HG03196 (cell line): ENCODE results near the gene JMJD1C.
"Not testable (repeated sequence)": the region's sequence is repeated elsewhere in the genome, so short reads cannot be mapped to it uniquely, and the experiment has no call there.

Source experiments
- ATAC-seq: cut with Tn5 transposase; IDR thresholded peaks from one replicate; pipeline ENCODE4 v1.9.1; 2021; ENCODE audit not compliant: unreplicated experiment

JMJD1C gene

GRCh38 chr10:63173468-63174232, 292.1 kb downstream of the JMJD1C start:
- peak; percentile 98 for ATAC-seq

- ATAC-seq: no peak
Observed at GRCh38 chr10:63171926-63172325, 293.9 kb downstream of the JMJD1C start.

- no peak for ATAC-seq
Observed at GRCh38 chr10:63171255-63171855, 294.4 kb downstream of the JMJD1C start.

GRCh38 chr10:63169624-63170023, 296.2 kb downstream of the JMJD1C start:
- ATAC-seq: no peak

DNA sequence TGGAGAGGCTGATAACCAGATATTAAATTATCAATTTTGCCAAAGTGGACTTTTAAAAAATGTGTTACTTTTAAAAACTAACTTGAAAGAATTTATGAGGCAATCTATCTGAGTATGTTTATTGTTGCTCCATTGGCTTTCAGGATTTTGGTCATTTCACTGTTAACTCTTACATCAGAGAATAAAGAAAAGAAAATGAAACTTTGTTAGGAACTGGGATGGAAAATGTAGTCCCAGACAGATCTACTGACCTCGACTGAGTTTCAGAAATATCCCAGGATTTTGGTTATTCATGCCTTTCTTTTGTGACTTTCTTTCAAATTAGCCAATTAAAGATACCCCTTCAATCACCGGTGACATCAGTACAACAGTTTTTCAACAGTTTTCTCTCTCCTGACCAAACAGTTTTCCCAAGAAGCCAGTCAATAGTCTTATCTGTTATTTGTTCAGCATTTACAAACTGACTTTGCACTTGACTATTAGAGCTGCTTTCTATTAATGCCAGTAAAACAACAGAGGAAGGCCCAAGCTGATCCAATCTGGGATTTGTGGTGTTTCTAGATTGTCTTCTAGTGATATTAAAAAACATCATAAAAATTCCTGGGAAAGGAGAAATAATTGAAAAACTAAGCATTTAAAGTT, 296.8 kb downstream of the JMJD1C start:
- no peak for ATAC-seq

GRCh38 chr10:63166742-63167258, 299.0 kb downstream of the JMJD1C start:
- ATAC-seq: peak; percentile 47

DNA sequence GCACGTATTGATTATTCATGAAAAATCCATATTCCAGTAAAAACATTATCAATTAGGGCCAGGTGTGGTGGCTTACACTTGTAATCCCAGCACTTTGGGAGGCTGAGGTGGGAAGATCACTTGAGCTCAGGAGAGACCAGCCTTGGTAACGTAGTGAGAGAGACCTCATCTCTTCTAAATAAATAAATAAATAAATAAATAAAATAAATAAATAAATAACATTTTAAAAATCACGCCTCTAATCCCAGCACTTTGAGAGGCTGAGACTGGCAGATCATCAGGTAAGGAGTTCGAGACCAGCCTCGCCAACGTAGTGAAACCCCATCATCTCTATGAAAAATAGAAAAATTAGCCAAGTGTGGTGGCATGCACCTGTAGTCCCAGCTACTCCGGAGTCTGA, 300.5 kb downstream of the JMJD1C start:
- ATAC-seq: no peak

- no peak for ATAC-seq
Observed at GRCh38 chr10:63164166-63164623, 301.6 kb downstream of the JMJD1C start.

DNA sequence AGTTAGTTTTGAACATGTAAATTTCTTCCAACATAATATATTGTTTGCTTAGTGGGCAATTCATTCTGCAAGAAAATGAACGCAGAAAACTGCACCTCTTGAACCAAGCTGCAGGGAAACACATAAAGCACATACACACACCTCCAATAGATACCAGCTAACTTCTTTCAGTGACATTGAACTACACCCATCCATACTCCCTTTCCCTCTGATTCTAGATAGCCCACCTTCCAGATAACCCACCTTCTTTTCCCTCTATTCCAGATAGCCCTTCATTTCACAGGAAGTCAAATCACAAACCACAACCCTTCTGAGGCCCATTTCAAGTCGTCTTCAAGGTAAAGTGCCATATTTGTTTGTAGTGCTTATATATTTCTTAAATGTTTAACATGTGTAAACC, 304.2 kb downstream of the JMJD1C start:
- ATAC-seq: no peak

DNA sequence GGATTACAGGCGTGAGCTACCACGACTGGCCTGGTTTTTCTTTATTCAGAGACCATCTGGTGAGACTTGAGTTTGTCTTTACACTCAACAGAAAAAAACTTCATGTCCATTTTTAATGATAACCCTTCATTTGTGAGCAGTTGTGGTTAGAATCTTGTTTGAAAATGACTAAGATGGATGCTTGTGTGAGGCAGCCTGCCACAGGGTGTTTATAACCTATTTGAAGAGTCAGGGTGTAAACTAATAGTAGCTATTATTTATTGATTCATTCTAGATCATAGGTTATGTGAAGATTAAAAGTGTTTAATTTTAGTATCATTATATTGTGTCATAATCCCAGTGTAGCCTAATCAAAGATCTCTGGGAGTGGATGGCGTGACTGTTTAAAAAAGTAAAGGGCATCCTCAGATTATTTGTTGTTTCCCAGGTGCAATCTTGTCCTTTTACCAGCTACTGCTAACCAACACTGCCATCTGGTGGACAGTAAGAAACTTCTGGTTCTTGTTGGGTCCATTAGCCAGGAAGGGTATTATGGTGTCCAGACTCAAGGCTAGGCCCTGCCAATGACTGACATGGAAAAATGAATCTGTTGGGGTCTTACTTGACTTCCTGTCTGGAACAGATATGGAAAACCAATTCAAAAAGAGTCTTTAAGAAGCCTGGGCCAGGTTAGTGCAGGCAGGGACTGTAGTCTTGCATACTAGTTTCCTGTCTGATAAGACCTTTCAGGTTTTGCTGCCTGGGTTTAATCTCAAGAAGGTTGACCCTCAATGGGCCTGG, 307.7 kb downstream of the JMJD1C start:
- ATAC-seq: no peak

DNA sequence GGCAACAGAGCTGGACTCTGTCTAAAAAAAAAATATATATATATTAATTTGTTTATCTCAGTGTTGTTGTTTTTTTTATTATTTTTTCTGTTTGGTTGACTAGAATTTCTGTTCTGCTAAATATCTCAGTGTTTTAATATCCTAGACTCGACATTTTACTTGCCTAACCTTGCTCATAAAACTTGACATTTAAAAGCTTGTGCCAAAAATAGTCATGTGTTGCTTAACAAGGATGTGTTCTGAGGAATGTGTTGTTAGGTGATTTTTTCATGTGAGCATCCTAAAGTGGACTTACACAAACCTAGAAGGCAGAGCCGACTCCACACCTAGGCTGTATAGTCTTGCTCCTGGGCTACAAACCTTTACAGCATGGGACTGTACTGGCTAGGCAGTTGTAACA, 309.5 kb downstream of the JMJD1C start:
- ATAC-seq: no peak

GRCh38 chr10:63155388-63156020, 310.3 kb downstream of the JMJD1C start:
- no peak for ATAC-seq

- ATAC-seq: no peak
Observed at GRCh38 chr10:63154546-63155387, 311.0 kb downstream of the JMJD1C start.

DNA sequence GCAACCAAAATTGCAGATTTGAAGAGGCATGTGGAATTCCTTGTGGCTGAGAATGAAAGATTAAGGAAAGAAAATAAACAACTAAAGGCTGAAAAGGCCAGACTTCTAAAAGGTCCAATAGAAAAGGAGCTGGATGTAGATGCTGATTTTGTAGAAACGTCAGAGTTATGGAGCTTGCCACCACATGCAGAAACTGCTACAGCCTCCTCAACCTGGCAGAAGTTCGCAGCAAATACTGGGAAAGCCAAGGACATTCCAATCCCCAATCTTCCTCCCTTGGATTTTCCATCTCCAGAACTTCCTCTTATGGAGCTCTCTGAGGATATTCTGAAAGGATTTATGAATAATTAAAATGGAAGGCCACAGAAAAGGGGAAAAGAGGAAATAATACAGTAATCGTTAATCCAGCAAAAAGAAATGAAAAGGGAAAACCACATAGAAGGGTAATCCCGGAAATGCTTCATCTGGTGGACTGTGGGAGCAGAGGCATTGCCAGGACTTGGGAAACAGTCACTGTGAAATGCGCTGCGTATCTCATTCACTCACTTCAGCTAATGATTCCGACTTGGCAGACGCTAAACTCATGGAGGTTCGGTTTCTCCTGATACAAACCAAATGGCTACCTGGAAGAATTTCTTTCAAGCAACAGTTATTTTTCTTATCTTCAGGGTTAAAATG, 311.8 kb downstream of the JMJD1C start:
- not testable (repeated sequence) for ATAC-seq

GRCh38 chr10:63150745-63151144, 315.0 kb downstream of the JMJD1C start:
- ATAC-seq: no peak

- no peak for ATAC-seq
Observed at GRCh38 chr10:63146503-63146902, 319.3 kb downstream of the JMJD1C start.

DNA sequence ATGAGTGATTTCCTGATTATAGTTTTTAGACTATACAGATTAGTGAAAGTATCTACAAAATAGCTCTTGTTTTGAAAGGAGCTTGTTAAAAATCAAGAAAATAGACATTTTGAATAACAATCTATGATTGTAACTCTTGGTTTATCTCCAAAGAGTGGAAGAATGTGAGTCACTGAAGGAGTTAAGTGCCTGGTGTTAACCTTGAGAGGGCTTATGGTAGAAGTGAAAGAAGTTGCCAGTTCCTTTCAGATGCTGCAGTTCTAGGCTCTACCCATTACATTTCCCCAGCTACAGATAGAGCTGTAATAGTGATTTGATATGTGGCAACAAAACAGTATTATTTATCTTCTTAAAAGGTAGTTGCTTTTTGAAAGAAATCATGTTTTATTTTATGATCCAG, 320.0 kb downstream of the JMJD1C start:
- ATAC-seq: no peak

DNA sequence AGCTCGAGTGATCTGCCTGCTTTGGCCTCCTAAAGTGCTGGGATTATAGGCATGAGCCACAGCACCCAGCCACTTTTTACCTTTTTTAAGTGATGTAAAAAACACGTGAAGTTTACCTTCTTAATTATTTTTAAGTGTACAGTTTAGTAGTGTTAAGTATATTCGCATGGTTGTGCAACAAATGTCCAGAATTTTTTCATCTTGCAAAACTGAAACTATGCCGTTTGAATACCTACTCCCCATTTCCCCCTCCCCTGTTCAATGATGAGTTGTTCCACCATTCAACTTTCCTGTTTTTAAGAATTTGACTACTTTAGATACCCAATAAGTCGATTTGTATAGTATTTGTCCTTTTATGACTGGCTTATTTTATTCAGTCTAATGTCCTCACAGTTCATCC, 321.8 kb downstream of the JMJD1C start:
- no peak for ATAC-seq

- ATAC-seq: no peak
Observed at GRCh38 chr10:63142136-63142535, 323.6 kb downstream of the JMJD1C start.
